Mucosa of descending colon (tissue), 3 donors: ENCODE data around the gene TMEM176A. TPM values are rescaled to one million over a fixed set of nuclear protein-coding genes. Genes with fewer than 3 reads are reported as not detected.
A peak's percentile ranks its signal among the peaks of the same experiment; 100 is the strongest.

ENCODE experiments used
- ATAC-seq: fragments of 200-7000 bp; cut with Tn5 transposase; one replicate; pipeline ENCODE4 v1.9.1; 2020; ENCODE audit warnings: mild to moderate bottlenecking, moderate library complexity
- DNase-seq, 3 donors: peaks; one replicate each; pipeline ENCODE4 v3.0.0-alpha.2; 2020
- H3K36me3 ChIP-seq: fragments of 200-600 bp; one replicate; pipeline ENCODE4 v1.8.0; 2021; ENCODE audit warnings: low read depth, mild to moderate bottlenecking
- H3K4me1 ChIP-seq: fragments of 200-600 bp; one replicate; pipeline ENCODE4 v1.8.0; 2021; ENCODE audit warnings: low read depth, mild to moderate bottlenecking
- H3K4me3 ChIP-seq: fragments of 200-600 bp; one replicate; pipeline ENCODE4 v1.8.0; 2021; ENCODE audit warnings: mild to moderate bottlenecking
- H3K9me3 ChIP-seq: fragments of 200-600 bp; one replicate; pipeline ENCODE4 v1.8.0; 2021; ENCODE audit warnings: mild to moderate bottlenecking
- intact Hi-C, 2 donors: fragments of 100-400 bp; cut with DNase I in 1 of 2; cut with micrococcal nuclease in 1 of 2; formaldehyde crosslinking; loops; one replicate each; pipeline versions ENCODE4 v1.11.0 to v1.11.1; 2022; cut with DNase I, micrococcal nuclease
- long read RNA-seq, 2 donors: library from polyadenylated mRNA; unstranded; transcript quantifications; one replicate each; pipeline ENCODE4 v2.0.0, GENCODE V29; 2019 to 2021
- total RNA-seq, 3 donors: library from RNA; stranded (reverse); fragmentation: NEBNext Ultra II Directional in 2 of 3; extraction: Animal tissue kit (Norgen Biotek cat#: 25700) in 2 of 3; gene quantifications; one replicate each; pipeline versions ENCODE4 v1.2.1 to v1.2.4, GENCODE V29; 2021 to 2023
- TF ChIP-seq, protein P1 (sequence below): fragments of 200-600 bp; IDR thresholded peaks from one replicate; pipeline ENCODE4 v1.8.0; 2022; ENCODE audit warnings: antibody characterized with exemption, mild to moderate bottlenecking
- donor health status: DM: no; HTN: no; CAD: no; lungs with moderate emphysema.
- donor health status: DM: no; HTN: no; CAD: no.
- donor health status: DM: no; HTN: yes; CAD: no.

TMEM176A gene, protein sequence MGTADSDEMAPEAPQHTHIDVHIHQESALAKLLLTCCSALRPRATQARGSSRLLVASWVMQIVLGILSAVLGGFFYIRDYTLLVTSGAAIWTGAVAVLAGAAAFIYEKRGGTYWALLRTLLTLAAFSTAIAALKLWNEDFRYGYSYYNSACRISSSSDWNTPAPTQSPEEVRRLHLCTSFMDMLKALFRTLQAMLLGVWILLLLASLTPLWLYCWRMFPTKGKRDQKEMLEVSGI
- total RNA-seq = 100 to 1,000 TPM; 178 to 282 (median 245) TPM
- long read RNA-seq, donor 1, transcript TMEM176A-210 (7 exons, 1,530 nt) = major isoform, 126 of 236 reads
- long read RNA-seq, donor 1, transcript TMEM176A-201 (7 exons, 1,261 nt) = minor isoform, 49 of 236 reads
- long read RNA-seq, donor 1, partial matches to known transcripts = 28 of 236 reads
- long read RNA-seq, donor 1, other reads (novel, unspliced or antisense) = 30 of 236 reads
- long read RNA-seq, donor 2, transcript TMEM176A-201 (7 exons, 1,261 nt) = minor isoform, 81 of 358 reads
- long read RNA-seq, donor 2, transcript TMEM176A-210 (7 exons, 1,530 nt) = major isoform, 169 of 358 reads
- long read RNA-seq, donor 2, partial matches to known transcripts = 31 of 358 reads
- long read RNA-seq, donor 2, other reads (novel, unspliced or antisense) = 76 of 358 reads

DNA sequence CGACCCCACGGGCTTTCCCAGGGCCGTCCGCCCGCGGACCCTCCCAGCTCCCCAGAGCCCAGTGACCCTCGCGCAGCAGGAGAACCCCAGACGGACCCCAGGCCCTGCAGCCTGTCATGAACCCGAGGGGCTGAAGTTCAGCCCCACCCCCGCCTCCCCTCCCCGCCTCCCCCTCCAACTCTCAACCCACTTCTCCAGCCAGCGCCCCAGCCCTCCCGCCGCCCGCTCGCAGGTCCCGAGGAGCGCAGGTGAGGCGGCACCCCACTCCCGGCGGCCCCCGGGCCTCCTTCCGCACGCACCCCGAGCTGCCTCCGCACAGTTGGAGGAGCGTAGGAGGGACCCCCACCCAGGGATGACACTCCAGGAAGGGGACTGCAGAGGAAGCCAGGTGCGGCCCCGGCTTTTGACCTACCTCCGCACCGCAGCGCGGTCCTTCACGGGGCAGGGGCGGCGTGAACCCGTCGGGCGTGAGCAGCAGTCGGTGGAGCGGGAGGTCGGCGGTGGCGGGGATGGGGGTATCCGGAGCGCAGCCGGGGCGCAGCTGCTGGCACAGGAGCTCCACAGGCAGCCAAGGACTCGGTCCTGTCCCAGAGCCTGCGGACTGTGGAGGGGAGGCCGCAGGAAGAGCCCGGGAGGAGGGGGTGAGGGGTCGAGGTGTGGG is at the start of gene TMEM176A:
TSS of gene TMEM176A (plus strand) at position 189 of the 661 bp plus-strand sequence. CDS start 782 bp downstream, outside the sequence.
- peak within 1 kb of the TSS; percentile 57 for H3K4me3 ChIP-seq
- DNase-seq (peak; percentile 70 to 80 (median 75)), ATAC-seq (peak; percentile 69)
- TF ChIP-seq, protein P1, sequence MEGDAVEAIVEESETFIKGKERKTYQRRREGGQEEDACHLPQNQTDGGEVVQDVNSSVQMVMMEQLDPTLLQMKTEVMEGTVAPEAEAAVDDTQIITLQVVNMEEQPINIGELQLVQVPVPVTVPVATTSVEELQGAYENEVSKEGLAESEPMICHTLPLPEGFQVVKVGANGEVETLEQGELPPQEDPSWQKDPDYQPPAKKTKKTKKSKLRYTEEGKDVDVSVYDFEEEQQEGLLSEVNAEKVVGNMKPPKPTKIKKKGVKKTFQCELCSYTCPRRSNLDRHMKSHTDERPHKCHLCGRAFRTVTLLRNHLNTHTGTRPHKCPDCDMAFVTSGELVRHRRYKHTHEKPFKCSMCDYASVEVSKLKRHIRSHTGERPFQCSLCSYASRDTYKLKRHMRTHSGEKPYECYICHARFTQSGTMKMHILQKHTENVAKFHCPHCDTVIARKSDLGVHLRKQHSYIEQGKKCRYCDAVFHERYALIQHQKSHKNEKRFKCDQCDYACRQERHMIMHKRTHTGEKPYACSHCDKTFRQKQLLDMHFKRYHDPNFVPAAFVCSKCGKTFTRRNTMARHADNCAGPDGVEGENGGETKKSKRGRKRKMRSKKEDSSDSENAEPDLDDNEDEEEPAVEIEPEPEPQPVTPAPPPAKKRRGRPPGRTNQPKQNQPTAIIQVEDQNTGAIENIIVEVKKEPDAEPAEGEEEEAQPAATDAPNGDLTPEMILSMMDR = no peak
- H3K36me3 ChIP-seq = no peaks in the 10 kb centered on the region
- intact Hi-C loops = no loop called here
- H3K9me3 ChIP-seq = peaks cover under 1% of the 10 kb centered on the region
- peaks cover 21% of the 10 kb centered on the region for H3K4me1 ChIP-seq

- TF ChIP-seq, protein P1 = no peak
- intact Hi-C loops = loop anchor here in 1 of 2 donors (5.0 kb wide), 1 partner anchor 304 kb away; no protein-coding TSS in a partner anchor
- Histone ChIP-seq H3K9me3 (no peaks in the 10 kb centered on the region), H3K36me3 (no peaks in the 10 kb centered on the region), H3K4me3 (no peak overlapping the region), H3K4me1 (no peaks in the 10 kb centered on the region)
- ATAC-seq (no peak), DNase-seq (no peak)
Observed at GRCh38 chr7:150751702-150752101, 48.9 kb upstream of the TMEM176A start.

- no peaks in the 10 kb centered on the region for H3K4me1 ChIP-seq
- H3K9me3 ChIP-seq = no peaks in the 10 kb centered on the region
- no peak overlapping the region for H3K4me3 ChIP-seq
- peak in 1 of 3 donors; percentile 29 for DNase-seq
- TF ChIP-seq, protein P1 = no peak
- no peaks in the 10 kb centered on the region for H3K36me3 ChIP-seq
- intact Hi-C loops = loop anchor here in 1 of 2 donors (5.0 kb wide), 1 partner anchor 306 kb away; no protein-coding TSS in a partner anchor
- ATAC-seq = no peak
Observed at GRCh38 chr7:150753239-150753638, 47.3 kb upstream of the TMEM176A start.

GRCh38 chr7:150753826-150754603 is 46.6 kb upstream of the TMEM176A start:
- intact Hi-C loops = loop anchor here in 1 of 2 donors (5.0 kb wide), 1 partner anchor 307 kb away; no protein-coding TSS in a partner anchor
- TF ChIP-seq, protein P1 = no peak
- ATAC-seq = peak; percentile 44
- no peaks in the 10 kb centered on the region for H3K4me1 ChIP-seq
- no peak for DNase-seq
- H3K36me3 ChIP-seq = no peaks in the 10 kb centered on the region
- no peak overlapping the region for H3K4me3 ChIP-seq
- H3K9me3 ChIP-seq = no peaks in the 10 kb centered on the region

- Histone ChIP-seq H3K4me1 (no peaks in the 10 kb centered on the region), H3K36me3 (no peaks in the 10 kb centered on the region), H3K4me3 (no peak overlapping the region), H3K9me3 (no peaks in the 10 kb centered on the region)
- intact Hi-C loops = loop anchor here in 1 of 2 donors (5.0 kb wide), 1 partner anchor 308 kb away; no protein-coding TSS in a partner anchor
- DNase-seq (no peak), ATAC-seq (no peak)
- TF ChIP-seq, protein P1 = no peak
Observed at GRCh38 chr7:150754951-150755350, 45.6 kb upstream of the TMEM176A start.
